K562 (cell line): ENCODE measurements around the gene SLC17A1. TPM values are rescaled to one million over a fixed set of nuclear protein-coding genes. Genes with fewer than 3 reads are reported as not detected.

ENCODE experiments used
- ATAC-seq: fragments of 200-7000 bp; cut with Tn5 transposase; 3 replicates; pipeline ENCODE4 v1.9.1; 2020; ENCODE audit warnings: moderate library complexity
- BruUV-seq: library from RNA; stranded (reverse); fragments of 400-500 nt; replicated peaks from 2 replicates; lab custom pipeline; 2021; lab: Mats Ljungman, UMichigan
- CTCF ChIA-PET: fragments of 300-600 bp; formaldehyde crosslinking; extraction: SDS; loops from one replicate; lab custom pipeline; 2021; ENCODE audit warnings: low intra/inter-chr PET ratio; lab: Yijun Ruan, JAX
- POLR2A ChIA-PET: fragments of 300-600, 350-650 bp; sonication (Branson Sonifier 250); formaldehyde crosslinking; extraction: SDS; loops from one replicate; lab custom pipeline; 2021; ENCODE audit warnings: antibody characterized with exemption, inconsistent platforms; lab: Yijun Ruan, JAX
- DNase-seq, 4 experiments: peaks; one replicate each; pipeline versions ENCODE4 v3.0.0 to v3.0.0-alpha.2; 2011 to 2018; ENCODE audit warnings: low spot score in 3 of 4, mixed read lengths in 3 of 4; ENCODE audit errors: extremely low read depth in 1 of 4
- FAIRE-seq: peaks from 2 replicates; lab custom pipeline; 2011; peaks lifted over from hg19 to GRCh38; lab: Jason Lieb, UNC
- H2AFZ ChIP-seq: 2 replicates; pipeline ENCODE4 v1.6.0; 2011; ENCODE audit warnings: low read depth, low read length, control low read depth, inconsistent platforms
- H3K27ac ChIP-seq: fragments of 200-600 bp; 3 replicates; pipeline ENCODE4 v1.8.0; 2011; ENCODE audit warnings: low read depth, mild to moderate bottlenecking, control low read depth, inconsistent platforms, low read length, moderate library complexity, mixed read lengths; ENCODE audit errors: extremely low read depth
- H3K27me3 ChIP-seq, 2 experiments: fragments of 300-600 bp in 1 of 2; 2 replicates in 1 of 2; 3 replicates in 1 of 2; pipeline versions ENCODE4 v1.6.0 to v1.8.0; 2011; ENCODE audit warnings: inconsistent platforms in 2 of 2, low read length in 2 of 2, mild to moderate bottlenecking in 1 of 2, mixed read lengths in 1 of 2, moderate library complexity in 1 of 2; ENCODE audit not compliant: control insufficient read depth in 2 of 2, insufficient read depth in 2 of 2
- H3K36me3 ChIP-seq: fragments of 300-600 bp; 3 replicates; pipeline ENCODE4 v1.8.0; 2011; ENCODE audit warnings: mild to moderate bottlenecking, low read length, inconsistent platforms; ENCODE audit not compliant: control insufficient read depth, insufficient read depth
- H3K4me1 ChIP-seq, 2 experiments: fragments of 200-600 bp in 1 of 2; replicated peaks in 1 of 2; 2 replicates in 1 of 2; 3 replicates in 1 of 2; pipeline versions ENCODE4 v1.5.1 to v1.8.0; 2011; ENCODE audit warnings: inconsistent platforms in 2 of 2, low read length in 2 of 2, mild to moderate bottlenecking in 1 of 2, mixed read lengths in 1 of 2, moderate library complexity in 1 of 2; ENCODE audit not compliant: control insufficient read depth in 2 of 2, insufficient read depth in 2 of 2
- H3K4me2 ChIP-seq: 2 replicates; pipeline ENCODE4 v1.6.1; 2011; ENCODE audit warnings: low read length, control low read depth, inconsistent platforms, mixed read lengths; ENCODE audit not compliant: insufficient read depth
- H3K4me3 ChIP-seq: fragments of 200-600 bp; sonication (generic), shearing (Covaris generic); 2 replicates; pipeline ENCODE4 v1.5.1; 2016; ENCODE audit warnings: control low read depth, inconsistent platforms
- H3K79me2 ChIP-seq: fragments of 200-600 bp; 3 replicates; pipeline ENCODE4 v1.8.0; 2011; ENCODE audit warnings: low read length, inconsistent platforms; ENCODE audit not compliant: control insufficient read depth, insufficient read depth
- H3K9ac ChIP-seq, 2 experiments: 2 replicates each; pipeline versions ENCODE4 v1.6.0 to v1.6.1; 2011; ENCODE audit warnings: low read depth in 2 of 2, low read length in 2 of 2, control low read depth in 1 of 2, inconsistent platforms in 1 of 2, mild to moderate bottlenecking in 1 of 2, mixed read lengths in 1 of 2; ENCODE audit not compliant: insufficient read depth in 1 of 2
- H3K9me1 ChIP-seq: one replicate; pipeline ENCODE4 v1.6.0; 2011; ENCODE audit warnings: inconsistent platforms, mild to moderate bottlenecking, low read length, moderate library complexity; ENCODE audit not compliant: control insufficient read depth, insufficient read depth
- H3K9me3 ChIP-seq: replicated peaks from 2 replicates; pipeline ENCODE4 v1.5.1; 2011; ENCODE audit warnings: low read depth, low read length, inconsistent platforms; ENCODE audit not compliant: control insufficient read depth, insufficient read depth
- H4K20me1 ChIP-seq: replicated peaks from 2 replicates; pipeline ENCODE4 v1.6.1; 2011; ENCODE audit warnings: low read length, inconsistent platforms, mixed read lengths; ENCODE audit not compliant: control insufficient read depth, insufficient read depth
- COPS2 ChIP-seq: fragments of 450-650 bp; conservative IDR thresholded peaks from 2 replicates; pipeline ENCODE4 v1.6.1; 2016; ENCODE audit warnings: mild to moderate bottlenecking, moderate library complexity
- ERF ChIP-seq: fragments of 450-650 bp; formaldehyde crosslinking; IDR thresholded peaks from 2 replicates; pipeline ENCODE4 v1.4.0; 2020; ENCODE audit warnings: mild to moderate bottlenecking, mixed read lengths
- FOXO4 ChIP-seq: fragments of 450-650 bp; formaldehyde crosslinking; IDR thresholded peaks from 2 replicates; pipeline ENCODE4 v1.4.0; 2020; ENCODE audit warnings: mild to moderate bottlenecking, moderate library complexity
- FOXP1 ChIP-seq: sonication (generic); formaldehyde crosslinking; IDR thresholded peaks from 2 replicates; pipeline ENCODE4 v1.8.0; 2022; ENCODE audit warnings: mild to moderate bottlenecking, missing genetic modification reagents
- GMEB1 ChIP-seq: fragments of 250-450 bp; sonication (Bioruptor Pico); IDR thresholded peaks from 2 replicates; pipeline ENCODE4 v1.4.0; 2020; ENCODE audit warnings: mild to moderate bottlenecking
- MEF2D ChIP-seq: conservative IDR thresholded peaks from 2 replicates; pipeline ENCODE4 v1.6.1; 2016; ENCODE audit warnings: low read depth, missing genetic modification characterization, missing compliant biosample characterization
- MITF ChIP-seq: IDR thresholded peaks from 2 replicates; pipeline ENCODE4 v1.6.1; 2014; ENCODE audit warnings: antibody characterized with exemption
- MTA1 ChIP-seq: fragments of 450-650 bp; IDR thresholded peaks from 2 replicates; pipeline ENCODE4 v1.6.1; 2017; ENCODE audit warnings: borderline replicate concordance
- POLR2A ChIP-seq: fragments of 450-650 bp; conservative IDR thresholded peaks from 2 replicates; pipeline ENCODE4 v1.6.1; 2016
- ZBTB11 ChIP-seq, 3 experiments: fragments of 200-800 bp in 1 of 3; fragments of 250-450 bp in 1 of 3; fragments of 450-650 bp in 1 of 3; sonication (Bioruptor Pico) in 1 of 3; sonication (Bioruptor generic) in 1 of 3; formaldehyde crosslinking in 1 of 3; IDR thresholded peaks; 2 replicates each; pipeline versions ENCODE4 v1.6.1 to v1.8.0; 2016 to 2022; ENCODE audit warnings: mild to moderate bottlenecking in 2 of 3, missing genetic modification characterization in 2 of 3, missing compliant biosample characterization in 1 of 3, moderate library complexity in 1 of 3
- ZNF239 ChIP-seq: fragments of 250-450 bp; sonication (Bioruptor Pico); IDR thresholded peaks from 2 replicates; pipeline ENCODE4 v1.4.0; 2020; ENCODE audit warnings: mild to moderate bottlenecking
- ZNF584 ChIP-seq: fragments of 200-800 bp; sonication (Bioruptor generic); IDR thresholded peaks from 2 replicates; pipeline ENCODE4 v1.6.1; 2016; ENCODE audit warnings: low read depth, mild to moderate bottlenecking, missing genetic modification characterization, missing compliant biosample characterization
- ZNF668 ChIP-seq: fragments of 250-450 bp; sonication (Bioruptor Pico); IDR thresholded peaks from 2 replicates; pipeline ENCODE4 v1.8.0; 2022; ENCODE audit warnings: mild to moderate bottlenecking, inconsistent platforms
- ZNF785 ChIP-seq: fragments of 250-450 bp; sonication (Bioruptor Pico); IDR thresholded peaks from 2 replicates; pipeline ENCODE4 v1.4.0; 2020; ENCODE audit warnings: mild to moderate bottlenecking
- WGBS: fragments of 100-300 bp; shearing (Covaris generic); methylation state at CpG from one replicate; pipeline ENCODE4 v1.1.6; 2016; ENCODE audit warnings: low coverage, mixed read lengths; ENCODE audit not compliant: insufficient coverage; ENCODE audit errors: missing lambda C conversion rate; 5-methylcytosine and 5-hydroxymethylcytosine counted together
- in situ Hi-C: fragments of 300-500 bp; cut with MboI; formaldehyde crosslinking; loops from 4 replicates; pipeline ENCODE4 v1.15.0; 2018; ENCODE audit warnings: inconsistent platforms, mixed read lengths
- intact Hi-C: fragments of 100-400 bp; cut with micrococcal nuclease; formaldehyde crosslinking; loops from 2 replicates; pipeline ENCODE4 v1.14.2; 2022
- polyA plus RNA-seq, 8 experiments: library from polyadenylated mRNA; depleted of rRNA in 4 of 8; stranded (reverse) in 5 of 8; unstranded in 3 of 8; fragments of >200 nt; fragmentation: Nextera tagmentation in 2 of 8; fragmentation: Illumina TruSeq in 1 of 8; extraction: Ambion mirVana in 2 of 8; extraction: Trizol in 1 of 8; gene quantifications; 2 replicates each; pipeline versions ENCODE4 v1.2.1 to v1.2.3, GENCODE V29; 2011 to 2014; ENCODE audit warnings: inconsistent platforms in 1 of 8, missing spikeins in 1 of 8
- total RNA-seq, 7 experiments: library from RNA; depleted of rRNA in 6 of 7; stranded (reverse); fragments of >200 nt in 6 of 7; fragmentation: Illumina TruSeq in 2 of 7; extraction: Trizol in 2 of 7; gene quantifications; 2 replicates each; pipeline versions ENCODE4 v1.2.1 to v1.2.3, GENCODE V29; 2011 to 2021; ENCODE audit warnings: low replicate concordance in 1 of 7

The SLC17A1 gene
- total and polyA plus RNA-seq, 9 of the 15 experiments (the other 6 are each of a cell fraction or from before 2014, with no cell fraction given): not detected

- Histone ChIP-seq H3K36me3 (no peaks in the 10 kb centered on the region), H3K4me2 (no peak overlapping the region), H3K27ac (no peak overlapping the region), H3K9me3 (no peaks in the 10 kb centered on the region), H3K79me2 (no peaks in the 10 kb centered on the region), H4K20me1 (no peaks in the 10 kb centered on the region; the same call in 1 of the 2 replicates), H3K9me1 (no peaks in the 10 kb centered on the region), H3K27me3 (no peaks in the 10 kb centered on the region; a peak in 1 of 5 replicates), H3K4me3 (no peak overlapping the region), H3K9ac (no peak overlapping the region), H3K4me1 (no peaks in the 10 kb centered on the region), H2AFZ (no peak overlapping the region)
- intact Hi-C loops (loop anchor here (5.0 kb wide), 1 partner anchor 105 kb away; no protein-coding TSS in a partner anchor), in situ Hi-C loops (no loop called here)
- no TSS peak for BruUV-seq
- no peak for ATAC-seq
- CTCF ChIA-PET: interaction anchor here (1.4 to 2.5 kb wide), 3 partner anchors 103 to 206 kb away, joined by 5 to 12 read pairs (median 11); no protein-coding TSS in a partner anchor
- no peak for FAIRE-seq
- POLR2A ChIA-PET: interaction anchor here (1.5 kb wide), 1 partner anchor 14 kb away, joined by 5 read pairs; no protein-coding TSS in a partner anchor
- 2% methylated on average over 2 of the region's 2 CpGs for WGBS
- no peak for DNase-seq
- TF ChIP-seq ZNF785 (CRISPR knock-in tag) (no peak), COPS2 (no peak), MEF2D (tag) (no peak), ZNF584 (CRISPR knock-in tag) (no peak), ERF (CRISPR knock-in tag) (no peak), FOXO4 (CRISPR knock-in tag) (no peak), MITF (no peak), FOXP1 (CRISPR knock-in tag) (no peak), POLR2A (no peak), GMEB1 (CRISPR knock-in tag) (no peak), ZNF668 (CRISPR knock-in tag) (no peak), MTA1 (no peak), ZBTB11 (CRISPR knock-in tag; IDR thresholded peaks at IDR 0.05) (no peak), ZNF239 (CRISPR knock-in tag) (no peak)
Observed at GRCh38 chr6:25787428-25787827, 44.4 kb downstream of the SLC17A1 start.
